ENCODE results near the gene TMEM106A. TPM values are rescaled to one million over a fixed set of nuclear protein-coding genes. Genes with fewer than 3 reads are reported as not detected.
"Not testable (repeated sequence)": the region's sequence is repeated elsewhere in the genome, so short reads cannot be mapped to it uniquely, and the experiment has no call there.

TMEM106A gene, protein sequence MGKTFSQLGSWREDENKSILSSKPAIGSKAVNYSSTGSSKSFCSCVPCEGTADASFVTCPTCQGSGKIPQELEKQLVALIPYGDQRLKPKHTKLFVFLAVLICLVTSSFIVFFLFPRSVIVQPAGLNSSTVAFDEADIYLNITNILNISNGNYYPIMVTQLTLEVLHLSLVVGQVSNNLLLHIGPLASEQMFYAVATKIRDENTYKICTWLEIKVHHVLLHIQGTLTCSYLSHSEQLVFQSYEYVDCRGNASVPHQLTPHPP
- total RNA-seq, result 6.7 and 11.4 TPM in 2 replicates
- polyA plus RNA-seq, result 7.2 and 8.4 TPM in 2 replicates

DNA sequence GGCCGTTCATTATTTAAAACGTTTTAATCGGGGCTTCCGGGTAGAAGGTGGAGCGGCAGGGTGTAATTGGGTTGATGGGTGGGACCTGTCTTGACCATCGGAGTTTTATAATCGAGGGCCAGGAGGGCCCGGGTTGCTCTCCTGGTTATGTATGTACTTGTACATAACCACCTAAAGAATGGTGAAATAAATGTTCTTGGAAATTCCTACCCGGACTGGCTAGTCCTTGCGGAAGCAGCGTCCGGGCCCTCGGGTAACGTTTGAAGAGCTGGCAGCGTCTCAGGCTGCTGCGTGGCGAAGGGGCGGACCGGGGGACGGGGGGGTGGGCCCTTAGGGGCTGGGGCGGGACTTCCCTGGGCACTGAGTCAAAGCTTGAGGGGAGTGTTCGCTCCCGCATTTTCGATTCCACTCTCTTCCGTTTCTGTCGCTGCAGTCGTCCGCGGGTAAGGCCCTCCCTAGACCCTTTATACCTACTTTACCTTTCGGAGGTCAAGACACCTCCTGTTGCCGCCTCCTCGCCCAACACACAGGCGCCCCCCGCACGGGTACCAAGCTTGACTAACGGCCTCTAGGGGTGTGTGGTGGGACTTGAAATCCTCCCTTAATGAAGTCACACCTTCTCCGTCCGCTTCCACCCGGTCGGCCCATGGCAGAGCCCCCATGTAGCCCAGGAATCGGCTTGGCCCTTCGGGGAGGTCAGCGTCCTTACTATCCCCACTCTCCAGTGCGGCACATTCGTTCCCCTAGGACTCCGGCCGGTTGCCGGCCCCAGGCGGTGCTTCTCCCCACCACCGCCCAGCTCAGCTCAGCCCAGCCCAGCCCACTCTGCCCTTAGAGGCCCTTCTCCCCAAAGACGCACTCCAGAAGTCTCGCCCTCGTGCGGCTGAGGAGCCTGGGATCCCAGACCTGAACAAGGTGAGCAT is at the start of gene TMEM106A:
Gene TMEM106A, plus strand, starts transcription at position 396 of the 923 bp plus-strand sequence. CDS start 1,167 bp downstream, outside the sequence.
- Histone ChIP-seq H3K36me3 (replicated peaks; ENCODE audit: insufficient read depth, low read depth) (no peaks in the 10 kb centered on the region), H3K27ac (peak within 1 kb of the TSS; percentile 91), H4K20me1 (ENCODE audit: insufficient read depth, poor library complexity, severe bottlenecking) (no peaks in the 10 kb centered on the region), H3K9me2 (replicated peaks; ENCODE audit: insufficient read depth) (no peaks in the 10 kb centered on the region), H3K9me3 (ENCODE audit: low read depth) (no peaks in the 10 kb centered on the region), H3K79me2 (peaks cover 4% of the 10 kb centered on the region), H3K4me3 (peak within 1 kb of the TSS; percentile 31), H3K27me3 (no peaks in the 10 kb centered on the region), H3K4me1 (ENCODE audit: insufficient read depth) (peaks cover 27% of the 10 kb centered on the region), H3K4me2 (peak within 1 kb of the TSS; percentile 93), H2AFZ (peak within 1 kb of the TSS; percentile 81)
- WGBS (ENCODE audit: low lambda C conversion rate, missing lambda C conversion rate), result 2% methylated on average over 48 of the region's 54 CpGs
- peak; percentile 92 for DNase-seq (ENCODE audit: low spot score)
- TF ChIP-seq, protein P1, sequence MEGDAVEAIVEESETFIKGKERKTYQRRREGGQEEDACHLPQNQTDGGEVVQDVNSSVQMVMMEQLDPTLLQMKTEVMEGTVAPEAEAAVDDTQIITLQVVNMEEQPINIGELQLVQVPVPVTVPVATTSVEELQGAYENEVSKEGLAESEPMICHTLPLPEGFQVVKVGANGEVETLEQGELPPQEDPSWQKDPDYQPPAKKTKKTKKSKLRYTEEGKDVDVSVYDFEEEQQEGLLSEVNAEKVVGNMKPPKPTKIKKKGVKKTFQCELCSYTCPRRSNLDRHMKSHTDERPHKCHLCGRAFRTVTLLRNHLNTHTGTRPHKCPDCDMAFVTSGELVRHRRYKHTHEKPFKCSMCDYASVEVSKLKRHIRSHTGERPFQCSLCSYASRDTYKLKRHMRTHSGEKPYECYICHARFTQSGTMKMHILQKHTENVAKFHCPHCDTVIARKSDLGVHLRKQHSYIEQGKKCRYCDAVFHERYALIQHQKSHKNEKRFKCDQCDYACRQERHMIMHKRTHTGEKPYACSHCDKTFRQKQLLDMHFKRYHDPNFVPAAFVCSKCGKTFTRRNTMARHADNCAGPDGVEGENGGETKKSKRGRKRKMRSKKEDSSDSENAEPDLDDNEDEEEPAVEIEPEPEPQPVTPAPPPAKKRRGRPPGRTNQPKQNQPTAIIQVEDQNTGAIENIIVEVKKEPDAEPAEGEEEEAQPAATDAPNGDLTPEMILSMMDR (IDR thresholded peaks at IDR 0.05; ENCODE audit: poor library complexity), result no peak
- TF ChIP-seq EZH2phosphoT487 (IDR thresholded peaks at IDR 0.05; ENCODE audit: low read depth, severe bottlenecking, unreplicated experiment), result no peak
- TF ChIP-seq EZH2 (IDR thresholded peaks at IDR 0.05; ENCODE audit: borderline replicate concordance), result no peak

DNA sequence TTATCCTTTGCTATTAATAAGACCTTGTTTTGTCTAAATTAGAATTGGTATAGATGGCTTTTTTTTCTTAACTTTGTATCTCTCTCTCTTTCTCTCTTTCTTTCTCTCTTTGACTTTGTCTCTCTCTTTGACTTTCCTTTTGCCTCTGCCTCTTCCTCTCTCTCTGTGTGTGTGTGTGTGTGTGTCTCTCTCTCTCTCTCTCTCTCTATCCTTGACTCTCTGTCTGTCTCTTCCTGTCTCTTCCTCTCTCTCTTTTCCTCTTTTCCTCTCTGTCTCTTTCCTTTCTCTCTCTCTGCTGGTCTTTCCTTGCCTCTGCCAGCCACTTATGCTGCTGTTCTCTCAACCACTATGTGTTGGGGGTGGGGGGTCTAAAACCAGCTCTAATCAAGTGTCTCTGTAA is 45.7 kb upstream of the TMEM106A start:
- H3K36me3 ChIP-seq (replicated peaks; ENCODE audit: insufficient read depth, low read depth); H3K27me3 ChIP-seq; H3K4me3 ChIP-seq; H4K20me1 ChIP-seq (ENCODE audit: insufficient read depth, poor library complexity, severe bottlenecking); DNase-seq (ENCODE audit: low spot score); H3K4me1 ChIP-seq (ENCODE audit: insufficient read depth); H3K4me2 ChIP-seq; H3K9me2 ChIP-seq (replicated peaks; ENCODE audit: insufficient read depth); H3K27ac ChIP-seq; H2AFZ ChIP-seq; H3K9me3 ChIP-seq (ENCODE audit: low read depth): not testable (repeated sequence)
- peaks cover 19% of the 10 kb centered on the region for H3K79me2 ChIP-seq

GRCh38 chr17:43169561-43170139 is 42.0 kb upstream of the TMEM106A start:
- Histone ChIP-seq H3K36me3 (replicated peaks; ENCODE audit: insufficient read depth, low read depth) (no peaks in the 10 kb centered on the region), H3K27me3 (no peaks in the 10 kb centered on the region), H4K20me1 (ENCODE audit: insufficient read depth, poor library complexity, severe bottlenecking) (no peaks in the 10 kb centered on the region), H3K4me2 (peak overlapping the region; percentile 89), H2AFZ (peak overlapping the region; percentile 28), H3K9me3 (ENCODE audit: low read depth) (no peaks in the 10 kb centered on the region), H3K4me1 (ENCODE audit: insufficient read depth) (peaks cover 14% of the 10 kb centered on the region), H3K4me3 (peak overlapping the region; percentile 48), H3K9me2 (replicated peaks; ENCODE audit: insufficient read depth) (no peaks in the 10 kb centered on the region), H3K27ac (peak overlapping the region; percentile 95), H3K79me2 (peaks cover 50% of the 10 kb centered on the region)
- DNase-seq (ENCODE audit: low spot score), result peak; percentile 65
- TF ChIP-seq, protein P1 (IDR thresholded peaks at IDR 0.05; ENCODE audit: poor library complexity), result no peak
- no peak for TF ChIP-seq EZH2 (IDR thresholded peaks at IDR 0.05; ENCODE audit: borderline replicate concordance)
- TF ChIP-seq EZH2phosphoT487 (IDR thresholded peaks at IDR 0.05; ENCODE audit: low read depth, severe bottlenecking, unreplicated experiment), result no peak
- 1% methylated on average over 29 of the region's 29 CpGs for WGBS (ENCODE audit: low lambda C conversion rate, missing lambda C conversion rate)

All from hepatocyte (in vitro differentiated cells).